Stimulated activated CD4-positive, alpha-beta T cell treated with anti-CD3 and anti-CD28 coated beads, Interleukin-4, amount 100 ng/mL, for 1 hour (primary cell): Measurements from ENCODE around the gene FAM43A.

Experiments used
- DNase-seq: peaks from one replicate; pipeline ENCODE4 v3.0.0-alpha.2; 2020

The FAM43A gene

GRCh38 chr3:194685718-194686413, at the start of gene FAM43A:
Gene FAM43A, plus strand, starts transcription at chr3:194685883. Its CDS starts 944 bp downstream, at chr3:194686827.
- DNase-seq, result peak; percentile 75

- DNase-seq, result no peak
These were observed 48.6 kb upstream of the FAM43A start for GRCh38 chr3:194637066-194637465.

GRCh38 chr3:194637541-194638400, 47.9 kb upstream of the FAM43A start:
- no peak for DNase-seq

- no peak for DNase-seq
These were observed 46.6 kb upstream of the FAM43A start for GRCh38 chr3:194638991-194639605.

GRCh38 chr3:194640829-194641228, 44.9 kb upstream of the FAM43A start:
- peak; percentile 38 for DNase-seq

GRCh38 chr3:194642769-194643168, 42.9 kb upstream of the FAM43A start:
- DNase-seq, result no peak

GRCh38 chr3:194647747-194648146, 37.9 kb upstream of the FAM43A start:
- no peak for DNase-seq

- DNase-seq, result no peak
These were observed 31.2 kb upstream of the FAM43A start for GRCh38 chr3:194654443-194654842.

GRCh38 chr3:194657439-194657838, 28.2 kb upstream of the FAM43A start:
- DNase-seq, result no peak

GRCh38 chr3:194658477-194659242, 27.0 kb upstream of the FAM43A start:
- DNase-seq, result no peak

GRCh38 chr3:194659778-194660177, 25.9 kb upstream of the FAM43A start:
- no peak for DNase-seq

- no peak for DNase-seq
These were observed 24.3 kb upstream of the FAM43A start for GRCh38 chr3:194661374-194661773.

GRCh38 chr3:194661946-194662345, 23.7 kb upstream of the FAM43A start:
- no peak for DNase-seq

GRCh38 chr3:194664857-194665256, 20.8 kb upstream of the FAM43A start:
- no peak for DNase-seq

GRCh38 chr3:194667363-194667762, 18.3 kb upstream of the FAM43A start:
- DNase-seq, result no peak

GRCh38 chr3:194671511-194671899, 14.2 kb upstream of the FAM43A start:
- no peak for DNase-seq

GRCh38 chr3:194671900-194672808, 13.5 kb upstream of the FAM43A start, which contains the start of gene LSG1:
Gene LSG1, minus strand, starts transcription at chr3:194672191. Its CDS starts 29 bp downstream, at chr3:194672162.
- DNase-seq, result peak; percentile 89

- no peak for DNase-seq
These were observed 12.8 kb upstream of the FAM43A start for GRCh38 chr3:194672876-194673275.

GRCh38 chr3:194673761-194674160, 11.9 kb upstream of the FAM43A start:
- DNase-seq, result no peak

- peak; percentile 77 for DNase-seq
These were observed 10.5 kb upstream of the FAM43A start for GRCh38 chr3:194675081-194675640.

- no peak for DNase-seq
These were observed 10.0 kb upstream of the FAM43A start for GRCh38 chr3:194675680-194676079.
